Stimulated activated CD8-positive, alpha-beta memory T cell treated with anti-CD3 and anti-CD28 coated beads, Interleukin-2, amount 100 ng/mL, for 48 hours (primary cell): ENCODE data around the gene THTPA.

Source experiments
- DNase-seq, 2 donors: peaks; one replicate each; pipeline ENCODE4 v3.0.0-alpha.2; 2020; ENCODE audit warnings: low read depth in 2 of 2

The THTPA gene, protein sequence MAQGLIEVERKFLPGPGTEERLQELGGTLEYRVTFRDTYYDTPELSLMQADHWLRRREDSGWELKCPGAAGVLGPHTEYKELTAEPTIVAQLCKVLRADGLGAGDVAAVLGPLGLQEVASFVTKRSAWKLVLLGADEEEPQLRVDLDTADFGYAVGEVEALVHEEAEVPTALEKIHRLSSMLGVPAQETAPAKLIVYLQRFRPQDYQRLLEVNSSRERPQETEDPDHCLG

DNA sequence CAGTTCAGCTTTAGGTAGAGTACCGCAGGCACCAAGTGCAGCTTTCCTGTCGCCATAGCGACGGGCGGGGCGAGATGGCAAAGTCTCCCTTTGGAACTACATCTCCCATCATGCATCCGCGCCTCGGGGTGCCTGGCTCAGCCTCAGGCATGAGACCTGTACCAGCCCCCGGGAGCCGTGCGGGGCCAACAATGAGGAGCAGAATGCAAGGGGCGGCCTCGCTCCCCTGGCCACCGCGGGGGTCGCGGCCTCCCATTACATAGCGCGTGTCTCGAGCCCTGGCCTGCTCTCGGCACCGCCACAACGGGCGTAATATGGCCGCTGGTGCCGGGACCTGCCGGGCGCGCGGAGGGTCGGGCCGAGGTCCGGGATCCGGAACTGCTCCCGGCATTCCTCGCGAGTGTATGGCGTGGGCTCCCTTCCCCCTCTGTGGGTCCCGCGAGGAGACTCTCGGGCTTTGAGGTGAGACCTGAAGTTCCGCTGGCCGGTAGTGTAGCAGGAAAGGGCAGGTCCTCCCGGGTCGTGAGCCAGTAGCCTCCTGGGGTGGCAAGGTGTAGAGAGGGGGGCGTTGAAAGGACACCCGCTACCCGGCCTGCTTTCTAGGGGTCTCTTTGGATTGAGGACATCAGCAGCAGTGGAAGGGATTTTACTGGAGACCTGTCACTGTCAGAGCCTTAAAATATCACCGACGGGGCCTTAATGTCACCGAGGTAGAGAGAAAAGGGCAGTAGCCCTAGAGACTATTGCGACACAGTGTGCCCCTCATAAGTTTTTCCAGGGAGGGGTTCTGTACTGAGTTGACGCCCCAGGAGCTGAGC, at the start of gene THTPA:
Gene THTPA (plus strand): TSS at position 390 of the 818 bp plus-strand sequence. CDS start 487 bp downstream, outside the sequence.
- peak; percentile 86 to 90 for DNase-seq

DNA sequence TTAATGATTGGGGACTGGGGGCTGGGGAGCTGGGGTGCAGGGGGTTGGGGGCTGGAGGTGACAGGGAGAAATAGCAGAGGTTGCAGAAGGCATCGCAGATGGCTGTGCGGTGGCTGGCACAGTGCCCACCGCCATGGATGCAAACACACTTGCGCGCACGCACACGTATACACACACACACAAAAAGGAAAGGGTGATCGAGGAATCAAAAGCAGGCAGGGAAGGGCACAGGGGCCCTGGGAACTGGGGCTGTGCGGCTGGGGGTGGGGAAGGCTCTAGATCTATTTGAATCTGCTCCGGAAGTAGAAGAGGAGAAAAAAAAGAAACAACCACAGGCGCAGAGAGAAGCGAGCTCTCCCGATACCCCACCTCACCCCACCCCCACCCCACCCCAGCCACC, 43.9 kb upstream of the THTPA start:
- no peak for DNase-seq

DNA sequence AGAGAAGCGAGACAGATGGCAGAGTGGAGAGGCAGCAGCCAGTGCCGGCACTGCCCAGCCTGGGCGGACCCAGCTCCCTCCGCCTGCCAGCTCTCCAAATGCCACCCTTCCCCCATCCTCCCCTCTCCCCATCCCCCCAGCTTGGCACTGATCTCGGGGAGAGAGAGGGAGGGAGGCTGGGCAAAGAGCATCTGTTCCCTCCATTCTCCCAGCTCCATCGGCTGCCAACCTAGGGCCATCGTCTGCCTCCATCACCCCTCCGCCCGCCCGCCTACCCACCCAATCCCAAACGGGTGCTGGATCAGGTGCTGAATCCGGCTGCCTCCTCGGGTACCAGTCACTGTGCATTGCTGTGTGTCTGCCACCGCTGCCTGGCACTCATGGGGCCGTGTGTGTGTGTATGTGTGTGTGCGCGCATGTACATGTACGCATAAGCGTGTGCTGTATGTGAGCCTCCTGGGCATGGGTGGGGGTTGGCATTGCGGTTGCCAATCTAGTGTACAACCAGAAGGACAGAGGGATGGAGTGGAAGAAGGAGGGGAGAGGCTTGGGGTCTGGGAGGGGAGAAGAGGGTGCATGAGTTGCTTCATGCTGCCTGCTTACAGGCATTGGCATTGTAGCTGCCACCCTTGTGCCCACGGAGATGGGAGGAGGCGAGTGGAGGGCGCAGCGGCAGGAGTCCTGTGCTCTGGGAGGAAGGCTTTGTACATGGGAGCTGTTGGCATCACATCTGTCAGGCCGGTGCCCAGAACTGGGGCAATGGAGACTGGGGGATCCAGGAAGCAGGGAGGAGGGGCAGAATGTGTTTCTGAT, 42.9 kb upstream of the THTPA start:
- no peak for DNase-seq

DNA sequence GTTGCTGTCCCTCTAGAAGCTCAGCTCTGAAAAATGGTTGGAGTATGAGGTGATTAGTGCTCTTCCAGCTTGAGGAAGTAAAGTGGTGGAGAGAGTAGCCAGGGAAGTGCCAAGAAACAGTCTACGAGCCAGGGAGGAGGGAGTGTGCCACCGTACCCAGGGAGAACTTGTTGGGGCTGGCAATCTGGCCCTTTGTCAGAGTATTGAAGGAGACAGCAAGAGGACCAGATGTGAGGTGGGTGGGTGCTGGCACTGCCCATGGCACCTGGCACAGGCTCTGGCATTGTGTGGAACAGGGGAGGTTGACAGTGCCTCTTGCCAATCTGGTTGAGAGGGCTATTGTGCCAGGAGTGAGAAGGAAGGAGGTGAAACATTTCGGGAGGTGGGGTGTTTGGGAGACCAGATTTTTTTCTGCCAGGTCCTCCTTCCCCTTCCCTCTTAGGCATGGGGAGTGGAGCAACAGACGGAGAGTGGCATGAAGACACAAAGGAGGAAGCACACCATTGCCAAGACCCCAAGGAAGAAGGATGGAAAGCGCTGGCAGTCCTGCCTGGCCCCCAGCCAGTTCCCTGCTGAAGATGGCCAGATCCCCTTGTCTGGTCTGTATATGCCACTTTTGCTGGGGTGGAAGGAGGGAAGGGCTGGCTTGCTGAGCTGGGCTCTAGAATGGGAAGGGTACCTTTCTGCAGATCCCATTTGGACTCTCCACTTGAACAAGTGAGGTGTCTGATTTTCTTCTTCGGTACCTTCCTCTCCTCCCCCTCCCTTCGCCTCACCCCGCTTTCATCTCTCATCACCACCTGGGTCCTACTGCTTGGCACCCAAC, 42.0 kb upstream of the THTPA start:
- DNase-seq: no peak

DNA sequence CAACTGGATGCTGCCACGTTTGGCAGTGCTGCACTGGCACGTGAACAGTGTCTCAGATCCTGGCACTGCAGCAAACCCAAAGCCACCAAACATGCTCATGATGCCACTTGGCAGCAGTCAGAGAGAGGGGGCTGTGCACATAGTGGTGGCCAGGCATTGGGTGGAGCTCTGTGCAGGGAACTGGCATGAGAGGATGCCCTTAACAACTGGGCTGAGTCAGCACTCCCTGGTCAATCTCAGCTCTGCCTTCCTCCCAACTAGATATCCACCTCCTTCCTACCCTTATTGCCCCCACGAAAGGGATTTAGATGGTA, 41.5 kb upstream of the THTPA start:
- DNase-seq: no peak

DNA sequence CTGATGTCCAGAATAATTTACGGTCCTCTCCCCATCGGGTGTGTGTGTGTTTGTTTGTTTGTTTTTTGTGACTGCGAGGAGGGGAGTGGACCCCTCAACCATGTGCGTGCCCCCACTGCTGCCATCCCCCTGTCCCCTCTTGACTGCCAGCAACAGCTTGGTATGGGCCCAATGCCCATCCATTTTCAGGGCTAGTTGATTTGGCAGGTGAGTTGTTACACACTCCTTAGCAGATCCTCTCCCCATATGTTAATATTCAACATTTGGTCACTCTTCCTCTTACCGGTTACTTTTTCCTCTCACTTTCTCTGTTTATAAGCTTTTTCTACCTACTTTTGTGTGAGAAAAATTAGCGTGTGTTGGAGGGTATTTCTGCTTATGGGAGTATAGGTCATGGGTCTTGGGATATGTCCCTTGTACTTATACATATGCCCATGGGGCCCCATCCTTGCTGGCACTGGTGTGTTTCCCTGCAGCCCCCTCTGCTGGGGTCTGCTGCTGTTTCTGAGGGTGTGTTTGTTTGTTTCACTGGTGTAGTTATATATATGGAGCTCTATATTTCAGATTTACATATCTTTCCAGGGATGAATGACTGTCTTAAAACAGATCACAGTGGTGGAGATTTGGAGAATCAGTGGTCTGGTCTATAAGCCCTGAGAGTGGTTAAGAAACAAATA, 38.3 kb upstream of the THTPA start:
- DNase-seq: no peak

- DNase-seq: no peak
Observed at GRCh38 chr14:23518709-23519108, 37.4 kb upstream of the THTPA start.

DNA sequence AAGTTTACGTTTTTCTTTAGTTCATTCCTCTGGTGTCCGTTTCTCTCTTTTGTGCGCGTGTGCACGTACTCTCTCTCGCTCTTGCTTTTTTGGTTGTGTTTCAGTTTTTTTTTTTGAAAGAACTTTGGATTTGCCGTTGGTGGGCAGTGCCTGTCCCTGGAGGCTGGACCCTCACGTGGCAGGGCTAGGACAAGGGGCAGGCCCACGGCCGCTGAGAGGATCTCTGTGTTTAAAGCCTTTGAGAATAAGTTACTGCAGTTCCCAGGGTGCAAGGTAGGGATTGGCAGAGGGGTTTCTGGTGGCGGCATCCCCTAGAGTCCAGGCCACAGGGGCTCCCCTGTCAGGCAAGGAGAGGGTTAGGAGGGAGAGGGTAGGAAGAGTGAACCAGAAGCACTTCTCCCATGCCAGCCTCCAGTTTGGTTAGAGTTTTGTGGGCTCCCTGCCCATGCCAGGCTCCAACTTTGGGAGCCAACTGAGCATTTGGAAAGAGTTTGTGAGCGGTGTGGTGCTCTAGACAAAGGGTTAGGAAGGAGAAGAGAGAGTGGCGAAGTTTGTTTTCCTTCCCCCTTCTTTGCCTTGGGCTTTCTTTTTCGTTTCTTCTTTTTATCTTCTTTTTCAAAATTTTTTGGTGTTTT, 35.1 kb upstream of the THTPA start:
- DNase-seq: no peak

GRCh38 chr14:23521785-23522640, 34.1 kb upstream of the THTPA start:
- DNase-seq: no peak

- no peak for DNase-seq
Observed at GRCh38 chr14:23522643-23523198, 33.4 kb upstream of the THTPA start.

DNA sequence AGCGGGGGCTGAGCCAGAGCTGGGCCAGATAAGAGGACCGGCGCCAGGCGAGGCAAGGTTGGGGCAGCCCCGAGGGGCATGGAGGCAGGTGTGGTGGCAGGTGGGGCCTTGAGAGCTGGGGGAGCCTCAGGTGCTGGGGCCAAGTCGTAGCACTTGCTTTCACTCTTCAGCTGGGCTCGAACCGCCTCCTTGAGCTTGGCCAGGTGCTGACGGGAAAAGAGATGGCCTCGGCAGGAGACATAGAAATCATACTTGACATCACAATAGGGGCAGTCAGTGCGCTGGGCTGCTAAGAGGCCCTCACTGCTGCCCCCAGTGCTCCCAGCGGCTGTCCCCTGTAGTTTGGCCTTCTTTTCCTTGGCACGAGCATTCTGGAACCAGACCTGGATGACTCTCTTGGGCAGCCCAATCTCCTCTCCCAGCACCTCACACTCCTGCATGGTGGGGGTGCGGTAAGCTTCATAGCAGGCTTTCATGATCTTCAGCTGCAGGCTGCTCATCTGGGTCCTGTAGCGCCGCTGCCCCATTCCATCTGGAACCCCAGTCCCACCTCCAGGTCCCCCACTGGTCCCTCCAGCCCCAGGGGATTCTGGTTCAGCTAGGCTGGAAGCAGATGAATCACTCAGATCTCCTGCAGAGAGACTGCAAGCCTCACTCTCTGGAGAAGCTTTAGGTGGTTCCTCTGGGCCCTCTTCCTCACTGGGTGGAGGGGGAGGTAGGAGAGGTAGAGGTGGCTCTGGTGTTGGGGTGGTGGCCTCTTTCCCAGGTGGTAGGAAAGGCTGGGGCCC, 32.6 kb upstream of the THTPA start:
- DNase-seq: no peak

DNA sequence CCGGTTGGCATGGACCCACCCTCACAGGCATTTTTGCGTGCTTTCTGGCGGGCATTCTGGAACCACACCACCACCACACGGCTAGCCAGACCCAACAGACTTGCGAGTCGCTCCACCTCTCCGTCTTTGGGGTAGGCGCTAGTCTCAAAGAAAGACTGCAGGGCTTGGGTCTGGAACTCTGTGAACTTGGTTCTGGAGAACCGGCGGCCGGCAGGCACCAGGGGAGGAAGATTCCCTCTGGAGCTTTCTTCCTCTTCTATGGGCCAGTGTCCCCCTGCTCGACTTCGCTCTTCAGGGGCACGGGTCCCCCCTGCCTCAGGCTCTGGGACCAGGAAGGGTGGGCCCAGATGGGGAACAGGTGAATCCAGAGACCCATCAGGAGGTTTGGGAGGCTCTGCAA, 31.1 kb upstream of the THTPA start:
- DNase-seq: no peak

GRCh38 chr14:23525611-23526010, 30.5 kb upstream of the THTPA start:
- DNase-seq: no peak

DNA sequence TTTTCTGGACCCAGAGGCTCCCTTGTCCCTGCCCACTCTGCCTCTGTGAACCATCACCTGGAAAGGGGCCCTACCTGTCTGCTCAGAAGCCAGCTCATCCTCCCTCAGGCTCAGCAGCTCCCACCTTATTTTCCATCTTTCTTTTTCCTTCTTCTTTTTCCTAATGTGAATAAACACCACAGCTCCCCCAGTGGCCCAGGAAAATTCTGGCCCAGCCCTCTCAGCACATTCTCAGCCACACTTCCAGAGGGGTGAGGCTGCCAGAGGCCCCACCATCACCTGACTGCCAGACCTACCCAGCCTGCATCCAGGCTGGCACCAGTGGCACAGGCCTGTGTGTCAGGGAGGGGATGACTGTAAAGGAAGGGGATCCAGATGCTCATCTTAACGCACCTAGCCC, 27.5 kb upstream of the THTPA start:
- no peak for DNase-seq

DNA sequence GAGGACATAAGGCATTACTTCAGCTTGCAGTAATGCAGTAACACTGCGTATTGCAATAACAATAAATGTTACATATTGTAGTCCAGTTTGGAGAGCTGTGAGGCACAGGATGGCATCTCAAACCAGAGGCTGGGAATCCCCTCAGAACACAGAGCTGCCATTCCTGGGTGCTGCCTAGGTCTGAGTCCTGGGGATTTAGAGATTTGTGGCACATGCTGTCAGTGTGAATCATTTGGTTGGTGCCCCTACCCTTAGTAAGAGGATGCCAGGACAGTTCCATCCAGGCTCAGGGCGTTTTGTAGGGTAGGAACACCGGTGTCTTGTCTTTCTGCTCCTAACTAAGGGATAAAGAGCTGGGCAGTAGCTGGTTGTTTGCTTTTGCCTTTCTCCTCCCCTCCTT, 27.1 kb upstream of the THTPA start:
- DNase-seq: no peak

DNA sequence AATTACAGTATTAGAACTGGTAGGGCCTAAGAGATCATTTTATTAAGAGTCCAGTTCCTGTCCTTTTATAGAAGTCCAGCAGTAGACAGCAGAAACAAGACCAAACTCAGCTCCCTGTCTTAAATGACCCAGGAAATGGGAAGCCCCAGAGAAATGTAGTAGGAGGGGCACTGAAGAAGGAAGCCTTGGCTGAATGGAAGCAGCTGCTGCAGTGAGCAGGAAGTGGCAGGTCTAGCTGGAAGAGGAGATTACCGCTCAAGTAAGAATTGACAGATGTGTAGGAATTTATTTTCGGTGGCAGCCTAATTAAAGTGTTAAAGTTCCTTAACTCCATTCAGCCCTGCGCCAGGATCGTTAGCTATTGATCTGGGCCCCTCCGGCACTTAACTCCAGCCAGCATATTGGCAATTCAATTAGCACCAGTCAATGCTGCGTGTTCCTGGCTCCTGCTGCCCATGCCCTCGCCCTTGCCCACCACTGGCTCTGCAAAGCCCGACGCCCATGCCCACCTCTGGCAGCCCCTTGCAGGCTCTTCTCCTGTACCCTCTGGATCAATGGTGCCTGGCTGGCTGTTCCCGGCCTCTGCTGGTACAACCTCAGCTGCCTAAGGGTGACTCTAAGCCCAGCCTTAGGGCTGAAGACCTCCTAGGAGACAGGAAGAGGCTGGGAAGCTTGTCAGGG, 25.6 kb upstream of the THTPA start:
- DNase-seq: no peak

- no peak for DNase-seq
Observed at GRCh38 chr14:23531391-23531790, 24.7 kb upstream of the THTPA start.

- no peak for DNase-seq
Observed at GRCh38 chr14:23532658-23533057, 23.4 kb upstream of the THTPA start.
